AG04450 (cell line): ENCODE results near the gene KCNH5. TPM values are rescaled to one million over a fixed set of nuclear protein-coding genes. Genes with fewer than 3 reads are reported as not detected.

ENCODE experiments used
- CTCF ChIA-PET: fragments of 300-600, 350-600 bp; formaldehyde crosslinking; extraction: SDS; loops from one replicate; lab custom pipeline; 2022; ENCODE audit warnings: antibody characterized with exemption, inconsistent platforms; lab: Charles Lee
- POLR2A ChIA-PET: fragments of 350-600 bp; formaldehyde crosslinking; extraction: SDS; loops from one replicate; lab custom pipeline; 2021; ENCODE audit warnings: antibody characterized with exemption, inconsistent platforms; lab: Yijun Ruan, JAX
- DNase-seq: peaks from one replicate; pipeline ENCODE4 v3.0.0-alpha.2; 2011; ENCODE audit warnings: low read depth, low spot score
- H3K27ac ChIP-seq: one replicate; pipeline ENCODE4 v1.5.1; 2012; ENCODE audit warnings: low read depth, low read length, control low read depth
- H3K27me3 ChIP-seq: one replicate; pipeline ENCODE4 v1.6.0; 2012; ENCODE audit warnings: low read length; ENCODE audit not compliant: control insufficient read depth, insufficient read depth
- H3K4me3 ChIP-seq: 2 replicates; pipeline ENCODE4 v1.5.1; 2011; ENCODE audit warnings: mild to moderate bottlenecking, low read depth, low read length, control low read depth
- H3K9me3 ChIP-seq: 2 replicates; pipeline ENCODE4 v1.5.1; 2012; ENCODE audit warnings: low read length; ENCODE audit not compliant: control insufficient read depth, insufficient read depth
- CTCF ChIP-seq: IDR thresholded peaks from 2 replicates; pipeline ENCODE4 v1.5.1; 2011; ENCODE audit warnings: low read depth, low read length, control low read depth, inconsistent platforms
- polyA plus RNA-seq: library from polyadenylated mRNA; depleted of rRNA; stranded (reverse); fragments of >200 nt; gene quantifications from 2 replicates; pipeline ENCODE4 v1.2.3, GENCODE V29; 2011

The KCNH5 gene
- polyA plus RNA-seq, 1 experiment: 0.24 TPM

DNA sequence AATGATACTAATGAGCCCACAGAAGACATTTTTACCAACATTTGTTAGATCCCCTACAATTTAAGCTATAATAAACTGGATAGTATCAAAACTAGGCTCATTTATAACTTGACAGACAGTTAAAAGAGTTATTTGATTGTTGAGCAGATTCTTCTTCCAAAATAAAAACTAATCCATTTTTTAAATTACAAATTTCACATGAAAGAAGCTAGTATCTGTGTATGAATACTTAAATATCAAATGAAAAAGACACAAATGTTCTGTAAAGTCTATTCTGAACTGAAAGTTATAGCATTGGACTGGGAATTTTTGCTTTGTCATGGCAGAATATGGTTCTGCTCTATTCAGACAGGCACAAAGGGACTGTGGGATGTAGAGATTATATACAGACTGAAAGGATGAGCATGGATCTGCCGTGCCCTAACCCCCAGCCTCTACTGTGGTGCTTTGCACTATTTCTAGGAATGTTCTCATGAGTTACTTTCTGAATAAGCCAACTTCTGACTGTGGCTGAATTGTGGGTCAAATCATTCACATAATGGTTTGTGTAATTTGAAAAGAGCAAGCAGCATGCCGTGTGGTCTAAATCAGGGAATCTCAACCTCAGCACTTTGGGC is 352.7 kb downstream of the KCNH5 start:
- POLR2A ChIA-PET: interaction anchor here (1.5 kb wide), 2 partner anchors 38 to 84 kb away, joined by 4 to 5 read pairs; no protein-coding TSS in a partner anchor
- no peaks in the 10 kb centered on the region for H3K9me3 ChIP-seq
- TF ChIP-seq CTCF: no peak
- H3K27me3 ChIP-seq: no peaks in the 10 kb centered on the region
- DNase-seq: no peak
- H3K27ac ChIP-seq: peak overlapping the region; percentile 92
- CTCF ChIA-PET: interaction anchor here (0.5 kb wide), 1 partner anchor 1146 kb away, joined by 4 read pairs; no protein-coding TSS in a partner anchor
- no peak overlapping the region for H3K4me3 ChIP-seq

- DNase-seq: peak; percentile 88
- no peak overlapping the region for H3K4me3 ChIP-seq
- peak overlapping the region; percentile 92 for H3K27ac ChIP-seq
- ChIA-PET POLR2A (interaction anchor here (1.5 kb wide), 2 partner anchors 37 to 85 kb away, joined by 4 to 5 read pairs; no protein-coding TSS in a partner anchor), CTCF (interaction anchor here (0.5 kb wide), 1 partner anchor 1145 kb away, joined by 4 read pairs; no protein-coding TSS in a partner anchor)
- no peaks in the 10 kb centered on the region for H3K27me3 ChIP-seq
- H3K9me3 ChIP-seq: no peaks in the 10 kb centered on the region
- no peak for TF ChIP-seq CTCF
These were observed 353.4 kb downstream of the KCNH5 start for GRCh38 chr14:62691647-62692489.

DNA sequence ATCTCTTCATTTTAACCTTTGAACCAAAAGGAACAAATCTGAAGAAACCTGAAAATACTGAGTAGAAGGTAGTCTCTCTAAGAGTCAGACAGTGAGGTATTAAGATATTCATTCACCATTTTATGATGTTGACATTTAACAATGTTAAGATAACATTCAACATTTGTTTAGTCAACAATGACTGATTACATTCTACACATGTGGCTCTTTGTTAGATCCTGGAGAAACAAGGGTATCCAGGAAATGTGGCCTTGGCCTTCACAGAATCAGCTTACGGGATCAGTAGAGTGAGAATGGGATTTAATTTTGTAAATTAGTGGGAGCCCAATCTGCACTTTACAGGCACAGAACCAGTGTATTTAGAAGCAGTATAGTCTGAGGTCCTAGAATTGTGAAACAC is 355.5 kb downstream of the KCNH5 start:
- Histone ChIP-seq H3K4me3 (no peak overlapping the region), H3K27me3 (no peaks in the 10 kb centered on the region), H3K27ac (no peak overlapping the region), H3K9me3 (no peaks in the 10 kb centered on the region)
- DNase-seq: no peak
- no peak for TF ChIP-seq CTCF
- CTCF ChIA-PET: no interaction called here
- POLR2A ChIA-PET: no interaction called here

GRCh38 chr14:62687818-62688217 is 357.4 kb downstream of the KCNH5 start:
- DNase-seq: no peak
- POLR2A ChIA-PET: no interaction called here
- no peak overlapping the region for H3K4me3 ChIP-seq
- no peaks in the 10 kb centered on the region for H3K27me3 ChIP-seq
- H3K27ac ChIP-seq: no peak overlapping the region
- CTCF ChIA-PET: no interaction called here
- no peaks in the 10 kb centered on the region for H3K9me3 ChIP-seq
- TF ChIP-seq CTCF: no peak

- POLR2A ChIA-PET: no interaction called here
- TF ChIP-seq CTCF: no peak
- Histone ChIP-seq H3K27me3 (no peaks in the 10 kb centered on the region), H3K4me3 (no peak overlapping the region), H3K27ac (no peak overlapping the region), H3K9me3 (no peaks in the 10 kb centered on the region)
- no peak for DNase-seq
- CTCF ChIA-PET: no interaction called here
These were observed 360.9 kb downstream of the KCNH5 start for GRCh38 chr14:62684376-62684775.
